ENCODE data around the gene CLDN12.

DNA sequence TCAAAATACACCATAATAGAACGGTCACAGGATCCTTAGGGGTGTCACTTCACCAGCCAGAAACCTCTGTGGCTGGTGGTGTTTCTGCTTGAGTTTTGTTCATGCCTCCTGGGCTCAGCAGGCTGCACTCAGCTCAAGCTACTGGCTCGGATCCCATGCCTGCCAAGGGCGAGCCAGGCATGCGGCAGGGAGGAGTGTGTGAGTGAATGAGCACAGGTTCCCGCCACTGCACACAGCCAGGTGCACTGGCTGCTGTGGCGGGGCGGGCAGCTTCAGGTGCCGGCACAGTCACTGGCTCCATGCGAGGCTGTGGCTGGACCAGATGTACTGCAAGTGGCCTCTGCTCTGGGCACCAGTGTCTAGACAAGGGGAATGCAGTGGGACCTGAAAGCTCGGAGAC is 29.5 kb downstream of the CLDN12 start:
- TF ChIP-seq FOXM1 (IDR thresholded peaks at IDR 0.05; ENCODE audit: low read depth): no peak
- no peak for TF ChIP-seq RAD21 (IDR thresholded peaks at IDR 0.05; ENCODE audit: low read length)
- no peak for TF ChIP-seq POLR2AphosphoS5 (IDR thresholded peaks at IDR 0.05; ENCODE audit: low read depth, low read length)
- no peak for TF ChIP-seq EZH2phosphoT487 (IDR thresholded peaks at IDR 0.05; ENCODE audit: borderline replicate concordance, low read depth)
- TF ChIP-seq, protein P1, sequence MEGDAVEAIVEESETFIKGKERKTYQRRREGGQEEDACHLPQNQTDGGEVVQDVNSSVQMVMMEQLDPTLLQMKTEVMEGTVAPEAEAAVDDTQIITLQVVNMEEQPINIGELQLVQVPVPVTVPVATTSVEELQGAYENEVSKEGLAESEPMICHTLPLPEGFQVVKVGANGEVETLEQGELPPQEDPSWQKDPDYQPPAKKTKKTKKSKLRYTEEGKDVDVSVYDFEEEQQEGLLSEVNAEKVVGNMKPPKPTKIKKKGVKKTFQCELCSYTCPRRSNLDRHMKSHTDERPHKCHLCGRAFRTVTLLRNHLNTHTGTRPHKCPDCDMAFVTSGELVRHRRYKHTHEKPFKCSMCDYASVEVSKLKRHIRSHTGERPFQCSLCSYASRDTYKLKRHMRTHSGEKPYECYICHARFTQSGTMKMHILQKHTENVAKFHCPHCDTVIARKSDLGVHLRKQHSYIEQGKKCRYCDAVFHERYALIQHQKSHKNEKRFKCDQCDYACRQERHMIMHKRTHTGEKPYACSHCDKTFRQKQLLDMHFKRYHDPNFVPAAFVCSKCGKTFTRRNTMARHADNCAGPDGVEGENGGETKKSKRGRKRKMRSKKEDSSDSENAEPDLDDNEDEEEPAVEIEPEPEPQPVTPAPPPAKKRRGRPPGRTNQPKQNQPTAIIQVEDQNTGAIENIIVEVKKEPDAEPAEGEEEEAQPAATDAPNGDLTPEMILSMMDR (IDR thresholded peaks at IDR 0.05): no peak
- no peak for TF ChIP-seq MAX (IDR thresholded peaks at IDR 0.05; ENCODE audit: low read depth)
- TF ChIP-seq ZBTB33 (IDR thresholded peaks at IDR 0.05; ENCODE audit: borderline replicate concordance, low read depth): no peak
- TF ChIP-seq SIN3A (IDR thresholded peaks at IDR 0.05; ENCODE audit: borderline replicate concordance, low read depth, low read length): no peak
- TF ChIP-seq, protein P2, sequence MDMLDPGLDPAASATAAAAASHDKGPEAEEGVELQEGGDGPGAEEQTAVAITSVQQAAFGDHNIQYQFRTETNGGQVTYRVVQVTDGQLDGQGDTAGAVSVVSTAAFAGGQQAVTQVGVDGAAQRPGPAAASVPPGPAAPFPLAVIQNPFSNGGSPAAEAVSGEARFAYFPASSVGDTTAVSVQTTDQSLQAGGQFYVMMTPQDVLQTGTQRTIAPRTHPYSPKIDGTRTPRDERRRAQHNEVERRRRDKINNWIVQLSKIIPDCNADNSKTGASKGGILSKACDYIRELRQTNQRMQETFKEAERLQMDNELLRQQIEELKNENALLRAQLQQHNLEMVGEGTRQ (IDR thresholded peaks at IDR 0.05; ENCODE audit: borderline replicate concordance, low read depth, low read length): no peak
- TF ChIP-seq TCF12 (IDR thresholded peaks at IDR 0.05): no peak
- TF ChIP-seq FOXJ3 (CRISPR knock-in tag; IDR thresholded peaks at IDR 0.05): no peak
- TF ChIP-seq, protein P3, sequence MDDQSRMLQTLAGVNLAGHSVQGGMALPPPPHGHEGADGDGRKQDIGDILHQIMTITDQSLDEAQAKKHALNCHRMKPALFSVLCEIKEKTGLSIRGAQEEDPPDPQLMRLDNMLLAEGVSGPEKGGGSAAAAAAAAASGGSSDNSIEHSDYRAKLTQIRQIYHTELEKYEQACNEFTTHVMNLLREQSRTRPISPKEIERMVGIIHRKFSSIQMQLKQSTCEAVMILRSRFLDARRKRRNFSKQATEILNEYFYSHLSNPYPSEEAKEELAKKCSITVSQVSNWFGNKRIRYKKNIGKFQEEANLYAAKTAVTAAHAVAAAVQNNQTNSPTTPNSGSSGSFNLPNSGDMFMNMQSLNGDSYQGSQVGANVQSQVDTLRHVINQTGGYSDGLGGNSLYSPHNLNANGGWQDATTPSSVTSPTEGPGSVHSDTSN (IDR thresholded peaks at IDR 0.05): no peak

Measured in SK-N-SH (cell line).